HepG2 (cell line): ENCODE measurements around the gene FYB1. TPM values are rescaled to one million over a fixed set of nuclear protein-coding genes. Genes with fewer than 3 reads are reported as not detected.

Experiments used
- ARNT ChIP-seq: fragments of 450-650 bp; IDR thresholded peaks from 2 replicates; pipeline ENCODE4 v1.6.1; 2017
- BRF2 ChIP-seq: sonication (generic); formaldehyde crosslinking; IDR thresholded peaks from 2 replicates; pipeline ENCODE4 v1.8.1; 2022; ENCODE audit warnings: mild to moderate bottlenecking, missing genetic modification reagents
- CCDC6 ChIP-seq: sonication (generic); formaldehyde crosslinking; IDR thresholded peaks from 2 replicates; pipeline ENCODE4 v1.8.1; 2022; ENCODE audit warnings: mild to moderate bottlenecking, missing genetic modification reagents, moderate library complexity
- IRF2 ChIP-seq: IDR thresholded peaks from 2 replicates; pipeline ENCODE4 v1.6.1; 2018; ENCODE audit warnings: missing genetic modification reagents, missing compliant biosample characterization
- KDM3A ChIP-seq: IDR thresholded peaks from 2 replicates; pipeline ENCODE4 v1.6.1; 2018; ENCODE audit warnings: low read depth, missing compliant biosample characterization
- LRRFIP1 ChIP-seq: sonication (generic); formaldehyde crosslinking; conservative IDR thresholded peaks from 2 replicates; pipeline ENCODE4 v1.4.0; 2020; ENCODE audit warnings: missing genetic modification reagents
- MTF2 ChIP-seq: sonication (generic); formaldehyde crosslinking; IDR thresholded peaks from 2 replicates; pipeline ENCODE4 v1.5.0; 2020; ENCODE audit warnings: missing genetic modification reagents, borderline replicate concordance
- NCOA1 ChIP-seq: sonication (generic); formaldehyde crosslinking; IDR thresholded peaks from 2 replicates; pipeline ENCODE4 v1.9.0; 2021; ENCODE audit warnings: missing genetic modification reagents
- PATZ1 ChIP-seq: sonication (generic); formaldehyde crosslinking; IDR thresholded peaks from 2 replicates; pipeline ENCODE4 v1.4.0; 2020; ENCODE audit warnings: missing genetic modification reagents
- PAX8 ChIP-seq: sonication (generic); formaldehyde crosslinking; IDR thresholded peaks from 2 replicates; pipeline ENCODE4 v1.8.0; 2022; ENCODE audit warnings: mild to moderate bottlenecking, missing genetic modification reagents, borderline replicate concordance
- SNAPC5 ChIP-seq: sonication (generic); formaldehyde crosslinking; IDR thresholded peaks from 2 replicates; pipeline ENCODE4 v1.8.1; 2023; ENCODE audit warnings: mild to moderate bottlenecking, missing genetic modification reagents, borderline replicate concordance
- TEAD2 ChIP-seq: sonication (generic); formaldehyde crosslinking; IDR thresholded peaks from 2 replicates; pipeline ENCODE4 v1.9.0; 2021; ENCODE audit warnings: missing genetic modification reagents
- ZBTB14 ChIP-seq: sonication (generic); formaldehyde crosslinking; IDR thresholded peaks from 2 replicates; pipeline ENCODE4 v1.4.0; 2020; ENCODE audit warnings: missing genetic modification reagents
- ZBTB42 ChIP-seq: sonication (generic); formaldehyde crosslinking; IDR thresholded peaks from 2 replicates; pipeline ENCODE4 v1.5.0; 2020; ENCODE audit warnings: mild to moderate bottlenecking, missing genetic modification reagents
- ZNF121 ChIP-seq: sonication (generic); formaldehyde crosslinking; IDR thresholded peaks from 2 replicates; pipeline ENCODE4 v1.5.0; 2020; ENCODE audit warnings: mild to moderate bottlenecking, missing genetic modification reagents
- ZNF660 ChIP-seq: sonication (generic); formaldehyde crosslinking; IDR thresholded peaks from 2 replicates; pipeline ENCODE4 v1.5.1; 2020; ENCODE audit warnings: mild to moderate bottlenecking, low read depth, missing genetic modification reagents, borderline replicate concordance
- ZNF7 ChIP-seq: IDR thresholded peaks from 2 replicates; pipeline ENCODE4 v1.6.1; 2016; ENCODE audit warnings: missing biosample characterization, missing genetic modification reagents
- ZNF841 ChIP-seq: sonication (generic); formaldehyde crosslinking; IDR thresholded peaks from 2 replicates; pipeline ENCODE4 v1.8.1; 2023; ENCODE audit warnings: missing genetic modification reagents, borderline replicate concordance
- ZUFSP ChIP-seq: sonication (generic); formaldehyde crosslinking; IDR thresholded peaks from 2 replicates; pipeline ENCODE4 v1.9.0; 2021; ENCODE audit warnings: missing genetic modification reagents, mild to moderate bottlenecking, borderline replicate concordance
- polyA plus RNA-seq, 8 experiments: library from polyadenylated mRNA; depleted of rRNA in 3 of 8; stranded (reverse) in 7 of 8; unstranded in 1 of 8; fragments of >200 nt; fragmentation: Illumina TruSeq in 4 of 8; extraction: Trizol in 4 of 8; gene quantifications; 2 replicates each; pipeline versions ENCODE4 v1.2.1 to v1.2.3, GENCODE V29; 2011 to 2016; ENCODE audit warnings: low read depth in 4 of 8, missing spikeins in 1 of 8, mixed read lengths in 1 of 8; ENCODE audit not compliant: insufficient read depth in 1 of 8
- total RNA-seq, 5 experiments: library from RNA; depleted of rRNA; stranded (reverse); fragments of >200 nt; fragmentation: Illumina TruSeq; extraction: Trizol; gene quantifications; 2 replicates each; pipeline ENCODE4 v1.2.3, GENCODE V29; 2016; ENCODE audit warnings: low read depth in 1 of 5

FYB1 gene
- total and polyA plus RNA-seq, 2 of the 13 experiments (the other 11 are each of a cell fraction or from before 2014, with no cell fraction given), result 0.03 TPM; not detected in 1

- TF ChIP-seq ZNF660 (CRISPR knock-in tag), result no peak
- peak; percentile 77 for TF ChIP-seq KDM3A (CRISPR knock-in tag)
- TF ChIP-seq SNAPC5 (CRISPR knock-in tag), result no peak
- no peak for TF ChIP-seq ZBTB42
- TF ChIP-seq ZUFSP (CRISPR knock-in tag), result no peak
- peak; percentile 90 for TF ChIP-seq CCDC6 (CRISPR knock-in tag)
- TF ChIP-seq IRF2 (CRISPR knock-in tag), result no peak
- TF ChIP-seq ZNF841 (CRISPR knock-in tag), result no peak; the same call in 1 of the 2 replicates
- no peak for TF ChIP-seq MTF2 (CRISPR knock-in tag)
- no peak for TF ChIP-seq NCOA1 (CRISPR knock-in tag)
- no peak for TF ChIP-seq LRRFIP1 (CRISPR knock-in tag)
- TF ChIP-seq ZBTB14, result no peak
- no peak for TF ChIP-seq ARNT
- 0 out of 2 replicates have a peak, but pooled peaks have one; percentile 9 for TF ChIP-seq ZNF7 (CRISPR knock-in tag)
- peak; percentile 71 for TF ChIP-seq PATZ1 (CRISPR knock-in tag)
- no peak for TF ChIP-seq ZNF121 (CRISPR knock-in tag)
- TF ChIP-seq BRF2 (CRISPR knock-in tag), result no peak
- no peak for TF ChIP-seq TEAD2
- no peak for TF ChIP-seq PAX8
These were observed 145.1 kb downstream of the FYB1 start, which contains the start of gene RICTOR (continued) for GRCh38 chr5:39074017-39074814.
